GM10248 (cell line): ENCODE measurements around the gene PDIA2.

Experiments used
- CTCF ChIA-PET: fragments of 300-600 bp; sonication (Branson Sonifier 250); formaldehyde crosslinking; extraction: SDS; loops from one replicate; lab custom pipeline; 2021; ENCODE audit warnings: antibody characterized with exemption; lab: Yijun Ruan, JAX
- POLR2A ChIA-PET: fragments of 350-650 bp; sonication (Branson Sonifier 250); formaldehyde crosslinking; extraction: SDS; loops from one replicate; lab custom pipeline; 2020; ENCODE audit warnings: antibody characterized with exemption; lab: Yijun Ruan, JAX
- DNase-seq: peaks from one replicate; pipeline ENCODE4 v3.0.0; 2012; ENCODE audit errors: extremely low spot score
- CTCF ChIP-seq: IDR thresholded peaks from 2 replicates; pipeline ENCODE4 v1.5.1; 2012; ENCODE audit warnings: mild to moderate bottlenecking, low read depth; ENCODE audit errors: extremely low read depth, missing control alignments, control extremely low read depth

PDIA2 gene

GRCh38 chr16:293043-293775, 10.2 kb downstream of the PDIA2 start:
- DNase-seq: no peak
- CTCF ChIA-PET: no interaction called here
- TF ChIP-seq CTCF: no peak
- POLR2A ChIA-PET: interaction anchor here (0.5 kb wide), 1 partner anchor 77 kb away, joined by 5 read pairs; no protein-coding TSS in a partner anchor

GRCh38 chr16:296276-296675, 13.3 kb downstream of the PDIA2 start:
- no peak for TF ChIP-seq CTCF
- no peak for DNase-seq
- ChIA-PET CTCF (interaction anchor here (1.4 kb wide), 1 partner anchor 57 kb away, joined by 4 read pairs; no protein-coding TSS in a partner anchor), POLR2A (no interaction called here)

GRCh38 chr16:296806-297510, 14.0 kb downstream of the PDIA2 start:
- CTCF ChIA-PET: interaction anchor here (1.4 kb wide), 1 partner anchor 57 kb away, joined by 4 read pairs; no protein-coding TSS in a partner anchor
- TF ChIP-seq CTCF: no peak
- POLR2A ChIA-PET: no interaction called here
- no peak for DNase-seq

GRCh38 chr16:297832-298231, 14.9 kb downstream of the PDIA2 start:
- no peak for TF ChIP-seq CTCF
- ChIA-PET CTCF (no interaction called here), POLR2A (no interaction called here)
- no peak for DNase-seq

- POLR2A ChIA-PET: no interaction called here
- DNase-seq: no peak
- CTCF ChIA-PET: no interaction called here
- TF ChIP-seq CTCF: no peak
Observed at GRCh38 chr16:301235-301634, 18.3 kb downstream of the PDIA2 start.

GRCh38 chr16:301950-302349, 19.0 kb downstream of the PDIA2 start:
- no peak for DNase-seq
- no peak for TF ChIP-seq CTCF
- ChIA-PET CTCF (interaction anchor here (1.5 kb wide), 1 partner anchor 96 kb away, joined by 3 read pairs; no protein-coding TSS in a partner anchor), POLR2A (no interaction called here)
